ENCODE results near the gene RUNDC1. TPM values are rescaled to one million over a fixed set of nuclear protein-coding genes. Genes with fewer than 3 reads are reported as not detected.
A peak's percentile ranks its signal among the peaks of the same experiment; 100 is the strongest.

The RUNDC1 gene
- 10.7 and 12.0 TPM in 2 replicates for total RNA-seq

GRCh38 chr17:42980274-42980765, at the start of gene RUNDC1:
Gene RUNDC1, plus strand, starts transcription at chr17:42980565. Its CDS starts 12 bp downstream, at chr17:42980577.

GRCh38 chr17:42964161-42964932, 16.0 kb upstream of the RUNDC1 start, which contains the start of gene AARSD1:
Gene AARSD1, minus strand, starts transcription at chr17:42964454. Its CDS starts 14 bp downstream, at chr17:42964440.

GRCh38 chr17:42979511-42980273, 673 bp upstream of the RUNDC1 start, which contains the start of gene PTGES3L:
Gene PTGES3L, minus strand, starts transcription at chr17:42980080. Its CDS starts 27 bp downstream, at chr17:42980053.

GRCh38 chr17:42997984-42998938, 17.9 kb downstream of the RUNDC1 start, which contains the start of gene RPL27:
Gene RPL27, plus strand, starts transcription at chr17:42998419. Its CDS starts 332 bp downstream, at chr17:42998751.

GRCh38 chr17:43006639-43007551, 26.5 kb downstream of the RUNDC1 start, which contains the start of gene IFI35:
Gene IFI35, plus strand, starts transcription at chr17:43006784. Its CDS starts 164 bp downstream, at chr17:43006948.

GRCh38 chr17:43021741-43022512, 41.6 kb downstream of the RUNDC1 start, which contains the start of gene VAT1:
Gene VAT1, minus strand, starts transcription at chr17:43022385. Its CDS starts 63 bp downstream, at chr17:43022322.

GRCh38 chr17:43024407-43025289, 44.3 kb downstream of the RUNDC1 start, which contains the start of gene RND2:
Gene RND2, plus strand, starts transcription at chr17:43025231. Its CDS starts 117 bp downstream, at chr17:43025348.

Small RNAs within 50 kb of the gene (small RNA-seq; reads per million reads assigned to genes)
- gene AARSD1 (ENCODE audit: low replicate concordance): 0.39 reads per million, percentile 10 among the genes with 10 or more reads in this experiment
- gene RF00561 (ENCODE audit: low replicate concordance): not detected

Other genes starting within 250 kb of the RUNDC1 start
- gene EZH1, start 235.5 kb upstream of the RUNDC1 start, total RNA-seq: 20.5 and 31.5 TPM in 2 replicates
- 0.29 TPM in 1 of 2 replicates, not detected in the other for gene RAMP2, start 219.3 kb upstream of the RUNDC1 start, total RNA-seq
- gene VPS25, start 207.1 kb upstream of the RUNDC1 start, total RNA-seq: 57.3 and 83.3 TPM in 2 replicates
- 0.44 and 1.0 TPM in 2 replicates for gene WNK4, start 200.0 kb upstream of the RUNDC1 start, total RNA-seq
- 32.4 and 59.3 TPM in 2 replicates for gene COA3, start 181.9 kb upstream of the RUNDC1 start, total RNA-seq
- gene CNTD1, start 181.7 kb upstream of the RUNDC1 start, total RNA-seq: under 0.01 TPM in 1 of 2 replicates, not detected in the other
- 77.9 and 79.9 TPM in 2 replicates for gene BECN1, start 156.3 kb upstream of the RUNDC1 start, total RNA-seq
- gene PSME3, start 147.2 kb upstream of the RUNDC1 start, total RNA-seq: 74.0 and 146 TPM in 2 replicates
- gene AOC2, start 136.0 kb upstream of the RUNDC1 start, total RNA-seq: 0.44 and 0.72 TPM in 2 replicates
- gene AOC3, start 129.4 kb upstream of the RUNDC1 start, total RNA-seq: under 0.01 and 0.22 TPM in 2 replicates
- gene G6PC1, start 79.8 kb upstream of the RUNDC1 start, total RNA-seq: not detected in 2 replicates
- 16.0 and 17.3 TPM in 2 replicates for gene AARSD1, start 16.1 kb upstream of the RUNDC1 start, total RNA-seq
- gene PTGES3L, start 485 bp upstream of the RUNDC1 start, total RNA-seq: 0.66 and 1.9 TPM in 2 replicates
- 633 and 1,027 TPM in 2 replicates for gene RPL27, start 17.9 kb downstream of the RUNDC1 start, total RNA-seq
- gene IFI35, start 26.2 kb downstream of the RUNDC1 start, total RNA-seq: 21.8 and 23.9 TPM in 2 replicates
- 314 and 543 TPM in 2 replicates for gene VAT1, start 41.8 kb downstream of the RUNDC1 start, total RNA-seq
- under 0.01 and 0.88 TPM in 2 replicates for gene RND2, start 44.7 kb downstream of the RUNDC1 start, total RNA-seq
- gene BRCA1, start 144.8 kb downstream of the RUNDC1 start, total RNA-seq: 4.2 and 34.9 TPM in 2 replicates
- gene NBR1, start 190.6 kb downstream of the RUNDC1 start, total RNA-seq: 95.2 and 109 TPM in 2 replicates
- 9.8 and 11.7 TPM in 2 replicates for gene TMEM106A, start 231.3 kb downstream of the RUNDC1 start, total RNA-seq
- gene CCDC200, start 248.1 kb downstream of the RUNDC1 start, total RNA-seq: not detected in 2 replicates